ENCODE data around the gene PELI1. TPM values are rescaled to one million over a fixed set of nuclear protein-coding genes. Genes with fewer than 3 reads are reported as not detected.

PELI1 gene
- total and polyA plus RNA-seq, 2 of the 8 experiments (the other 6 are each of a cell fraction or from before 2014, with no cell fraction given), result 21.8 to 57.1 TPM

DNA sequence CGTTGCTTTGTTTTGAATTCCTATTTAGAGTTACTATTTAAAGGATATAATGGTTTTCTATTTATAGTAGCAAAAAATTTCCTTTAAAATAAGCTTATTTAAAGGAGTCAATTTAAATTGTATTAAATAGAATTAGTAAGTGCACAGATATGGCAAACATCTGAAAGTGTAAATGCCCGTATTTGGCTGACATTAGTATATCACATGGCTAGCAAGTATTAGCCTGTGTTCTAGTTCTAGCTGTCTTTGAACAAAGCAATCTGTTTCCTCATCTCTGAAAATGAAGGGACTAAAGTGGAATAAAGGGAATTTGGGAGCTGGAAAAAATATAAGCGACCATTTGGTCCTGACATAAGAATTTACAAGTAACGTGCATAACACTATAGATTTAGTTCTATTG is 32.2 kb downstream of the PELI1 start:
- Histone ChIP-seq H2BK120ac (replicated peaks; ENCODE audit: low read depth, low read length) (no peak overlapping the region), H3K23ac (ENCODE audit: insufficient read length) (no peak overlapping the region), H3K4me2 (ENCODE audit: insufficient read depth in 1 of 2, low read depth in 2 of 2, low read length in 2 of 2) (no peak overlapping the region), H3K36me3 (ENCODE audit: control insufficient read depth in 2 of 4, insufficient read depth in 4 of 4, low read length in 3 of 4) (peaks cover 0 to 9% (median 4%) of the 10 kb centered on the region in 4 experiments; a peak in 4 of 8 replicates), H2AK5ac (ENCODE audit: low read depth, low read length) (no peak overlapping the region), H2BK15ac (ENCODE audit: low read length) (no peak overlapping the region), H2BK20ac (ENCODE audit: low read length) (no peak overlapping the region), H4K20me1 (replicated peaks in 1 of 2; ENCODE audit: control insufficient read depth in 1 of 2, insufficient read depth in 2 of 2, low read length in 2 of 2) (peaks cover 6% of the 10 kb centered on the region in 2 experiments), H3K27ac (ENCODE audit: low read depth, low read length) (no peak overlapping the region), H3K23me2 (ENCODE audit: low read depth, low read length) (no peaks in the 10 kb centered on the region), H3K18ac (ENCODE audit: extremely low read depth, low read length) (no peak overlapping the region), H2BK5ac (ENCODE audit: low read depth, low read length) (no peak overlapping the region), H2AFZ (ENCODE audit: low read length) (no peak overlapping the region), H3K79me2 (ENCODE audit: control insufficient read depth in 1 of 2, insufficient read depth in 2 of 2, low read length in 2 of 2) (peaks cover 0 to 91% of the 10 kb centered on the region in 2 experiments; a peak in 3 of 4 replicates), H3K4me3 (ENCODE audit: extremely low read depth in 1 of 4, insufficient read depth in 2 of 4, low read depth in 3 of 4, low read length in 4 of 4) (no peak overlapping the region), H4K91ac (replicated peaks; ENCODE audit: insufficient read length, low read length) (no peak overlapping the region), H3K4me1 (replicated peaks in 1 of 4; ENCODE audit: control insufficient read depth in 3 of 4, insufficient read depth in 4 of 4, low read length in 3 of 4) (peaks cover 0 to 5% (median 4%) of the 10 kb centered on the region in 4 experiments; a peak in 4 of 7 replicates), H3K9me3 (ENCODE audit: insufficient read depth in 2 of 2, low read depth in 1 of 2, low read length in 1 of 2) (no peaks in the 10 kb centered on the region), H4K5ac (ENCODE audit: insufficient read length, low read depth, low read length) (no peak overlapping the region), H3K4ac (replicated peaks; ENCODE audit: insufficient read length, low read depth, low read length) (no peak overlapping the region), H3K56ac (replicated peaks; ENCODE audit: insufficient read length, low read depth, low read length) (no peak overlapping the region), H3K14ac (ENCODE audit: insufficient read length) (no peak overlapping the region), H3K9ac (replicated peaks in 1 of 4; ENCODE audit: extremely low read depth in 1 of 4, low read depth in 3 of 4, low read length in 3 of 4) (no peak overlapping the region), H3K79me1 (ENCODE audit: low read depth, low read length) (peaks cover 7% of the 10 kb centered on the region), H2BK12ac (ENCODE audit: low read depth, low read length) (no peak overlapping the region), H4K8ac (ENCODE audit: extremely low read depth, insufficient read depth, low read length) (no peak overlapping the region), H3K27me3 (replicated peaks in 1 of 4; ENCODE audit: control insufficient read depth in 3 of 4, extremely low read depth in 1 of 4, insufficient read depth in 3 of 4, low read length in 3 of 4) (no peaks in the 10 kb centered on the region)
- WGBS, 2 experiments (ENCODE audit: extremely low coverage in 1 of 2, insufficient coverage in 1 of 2, insufficient read length in 1 of 2, insufficient replicate concordance in 2 of 2, low coverage in 1 of 2, low lambda C conversion rate in 2 of 2, missing lambda C conversion rate in 1 of 2), result 90% methylated on average over 4 of the region's 4 CpGs; no CpG with 5 or more reads in 1 of the 2 experiments
- ChIA-PET CTCF (ENCODE audit: partially characterized antibody) (interaction anchor here (1.1 kb wide), 2 partner anchors 16 to 20 kb away, joined by 3 read pairs; no protein-coding TSS in a partner anchor), POLR2A (ENCODE audit: partially characterized antibody) (no interaction called here)
- DNase-seq (ENCODE audit: low read depth in 1 of 2, low spot score in 2 of 2), result no peak
- TF ChIP-seq PHF8 (conservative IDR thresholded peaks at IDR 0.05; ENCODE audit: low read depth, low read length) (no peak), BACH1 (IDR thresholded peaks at IDR 0.05; ENCODE audit: low read length) (no peak), TAF7 (optimal IDR thresholded peaks at IDR 0.05; ENCODE audit: borderline replicate concordance, low read depth, low read length) (no peak), CREB1 (IDR thresholded peaks at IDR 0.05) (no peak), RFX5 (IDR thresholded peaks at IDR 0.05; ENCODE audit: borderline replicate concordance, low read depth, low read length) (no peak), GTF2F1 (IDR thresholded peaks at IDR 0.05; ENCODE audit: borderline replicate concordance, low read depth, low read length) (no peak), NANOG (IDR thresholded peaks at IDR 0.05; ENCODE audit: insufficient read depth, low read depth, low read length, poor library complexity, severe bottlenecking) (no peak), SP2 (IDR thresholded peaks at IDR 0.05; ENCODE audit: low read length) (no peak)
- FAIRE-seq, result no peak
